Activated naive CD8-positive, alpha-beta T cell treated with anti-CD3 and anti-CD28 coated beads, Interleukin-2, amount 50 U/mL, for 16 hours (primary cell): ENCODE data around the gene TRMO.

ENCODE experiments used
- DNase-seq: peaks from one replicate; pipeline ENCODE4 v3.0.0-alpha.2; 2020; ENCODE audit warnings: low read depth, low spot score

TRMO gene

DNA sequence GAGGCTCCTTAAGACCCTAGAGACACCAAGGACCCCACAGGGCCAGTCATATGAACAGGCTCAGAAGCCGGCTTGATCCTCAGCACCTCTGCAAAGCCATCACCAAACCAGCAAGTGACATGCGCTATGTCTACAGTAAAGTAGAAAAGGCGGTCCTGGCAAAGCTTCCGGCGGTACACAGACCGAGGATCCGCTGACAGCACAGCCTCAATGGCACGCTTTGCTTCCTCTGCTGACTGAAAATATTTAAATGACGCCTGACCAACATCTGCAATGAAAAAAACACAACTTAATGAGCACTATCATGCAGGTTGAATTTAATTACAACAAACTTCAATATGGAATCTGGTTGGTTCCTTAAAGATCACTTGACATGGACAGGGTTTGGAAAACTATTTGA lies 17.6 kb downstream of the TRMO start:
- no peak for DNase-seq

DNA sequence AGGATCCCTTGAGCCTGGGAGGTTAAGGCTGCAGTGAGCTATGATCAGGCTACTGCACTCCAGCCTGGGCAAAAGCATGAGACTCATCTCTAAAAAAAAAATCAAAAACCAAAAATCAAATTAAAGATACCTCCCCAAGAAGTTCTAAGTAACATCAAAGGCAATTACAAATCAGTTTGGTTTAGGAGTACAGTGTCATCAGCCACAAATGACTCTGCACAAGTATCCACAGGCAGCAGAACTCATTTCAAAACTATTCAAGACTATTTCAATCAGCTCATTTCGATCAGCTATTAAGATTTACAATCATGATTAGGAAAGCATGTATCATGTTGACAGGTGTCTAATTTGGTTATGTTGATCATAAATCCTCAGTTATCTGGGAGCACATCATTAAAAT lies 19.1 kb downstream of the TRMO start:
- no peak for DNase-seq

DNA sequence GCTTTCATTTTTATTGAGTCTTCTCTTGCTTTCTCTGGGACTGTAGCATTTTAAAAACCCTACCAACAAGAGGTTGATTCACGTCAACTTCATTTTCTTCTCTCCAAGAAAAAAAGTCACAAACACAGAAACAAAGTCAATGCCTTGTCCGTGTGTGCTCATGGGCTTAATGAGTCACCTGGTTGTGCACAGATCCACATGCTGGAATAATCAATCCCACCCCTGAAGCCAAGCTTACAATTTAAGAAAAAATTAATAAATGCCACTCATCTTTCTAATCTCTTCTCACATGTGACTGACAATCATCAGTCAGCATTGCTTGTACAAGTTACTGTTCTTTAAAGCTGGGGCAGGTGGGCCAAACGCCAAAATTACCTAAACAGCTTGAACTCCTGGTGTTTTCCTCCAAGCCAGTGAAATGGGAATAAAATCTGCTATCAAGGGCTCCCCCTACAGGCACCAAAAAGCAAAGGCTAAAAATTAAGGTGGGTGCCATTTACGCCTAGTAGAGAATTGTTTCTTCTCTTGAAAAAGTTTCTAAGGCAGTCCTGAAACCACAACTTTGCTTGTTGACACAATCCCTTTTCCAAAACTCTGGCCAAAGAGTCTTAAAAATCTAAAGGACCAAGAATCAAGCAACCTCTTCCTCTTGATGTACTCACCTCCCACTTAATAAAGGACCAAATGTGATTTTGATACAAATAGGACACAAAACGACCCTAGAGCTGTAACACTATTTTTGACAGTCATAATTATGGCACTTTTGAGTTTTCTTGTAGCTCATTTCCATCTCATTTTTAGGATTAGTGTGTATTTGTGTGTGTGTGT lies 21.3 kb downstream of the TRMO start:
- DNase-seq = no peak

DNA sequence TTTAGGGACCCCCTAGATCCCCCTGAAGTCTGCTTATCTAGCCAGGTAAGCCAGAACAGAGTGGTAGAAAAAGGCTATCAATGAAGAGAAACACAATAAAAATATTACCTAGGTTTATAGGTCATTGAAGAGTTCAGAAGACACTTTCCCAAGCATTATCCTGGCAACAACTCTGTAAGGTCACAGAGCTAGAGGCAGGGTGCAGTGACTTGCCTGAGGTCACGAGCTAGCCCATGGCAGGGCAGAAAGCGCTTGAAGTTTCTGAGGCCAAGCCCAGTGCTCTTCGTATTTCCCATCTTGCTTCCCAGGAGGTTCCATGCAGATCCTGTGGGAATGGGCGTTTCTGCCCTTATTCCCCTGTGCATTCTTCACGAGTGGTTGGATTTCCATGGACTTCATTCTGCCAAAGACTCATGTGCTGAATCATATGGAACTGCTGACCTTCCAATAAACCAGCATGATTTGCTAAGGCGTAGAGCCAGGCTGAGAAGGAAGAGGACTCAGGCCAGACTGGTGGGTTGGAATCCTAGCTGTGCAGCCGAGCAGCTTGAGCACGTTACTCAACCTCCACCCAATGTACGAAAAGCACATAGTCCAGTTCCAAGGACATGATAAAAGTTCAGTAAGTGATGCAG lies 22.1 kb downstream of the TRMO start:
- DNase-seq = no peak

DNA sequence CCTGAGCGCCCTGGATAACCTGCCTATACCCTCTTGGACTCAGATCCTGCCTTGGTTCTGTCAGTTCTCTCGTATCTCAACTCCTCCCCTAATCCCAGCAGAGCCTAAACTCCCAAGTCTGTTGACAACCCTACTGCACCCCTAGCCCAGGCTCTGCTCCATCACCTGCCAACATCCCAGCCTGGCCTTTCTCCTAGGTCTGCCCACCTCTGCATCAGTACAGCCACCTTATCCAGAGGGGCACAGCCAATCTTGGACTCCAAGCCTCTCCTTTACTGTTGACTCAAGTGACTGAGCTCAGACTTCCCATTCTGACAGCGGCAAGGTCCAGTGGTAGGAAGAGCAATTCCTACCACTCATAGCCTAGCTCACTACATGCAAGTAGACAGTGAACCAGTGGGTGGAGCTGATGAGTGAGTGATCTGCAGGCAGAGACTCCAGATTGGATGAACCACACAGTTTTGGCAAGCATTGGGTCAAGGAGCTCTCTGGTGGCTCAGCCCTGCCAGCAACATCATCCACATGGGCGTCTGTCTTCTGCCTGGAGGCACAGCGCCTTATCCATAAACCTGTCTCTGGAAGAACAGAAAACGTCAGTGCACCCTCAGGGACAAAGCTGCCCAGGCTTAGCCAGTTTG lies 26.5 kb downstream of the TRMO start:
- no peak for DNase-seq

DNA sequence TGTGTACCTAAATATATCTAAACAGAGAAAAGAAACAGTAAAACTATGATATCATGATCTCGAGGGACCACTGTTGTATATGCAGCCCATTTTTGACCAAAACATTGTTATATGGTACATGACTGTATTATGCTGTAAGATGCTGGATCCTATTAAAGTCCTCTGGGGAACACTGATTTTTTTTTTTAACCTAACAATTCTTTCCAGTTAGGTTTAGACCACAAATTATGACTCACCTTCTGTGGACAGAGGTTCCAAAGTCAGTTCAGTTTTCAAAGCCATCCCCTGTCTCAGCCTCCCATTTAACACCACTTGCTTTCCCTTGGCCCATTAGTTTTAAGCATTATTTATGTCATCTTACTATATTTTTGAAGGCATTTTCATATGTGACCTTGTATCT lies 27.1 kb downstream of the TRMO start:
- DNase-seq = no peak

DNA sequence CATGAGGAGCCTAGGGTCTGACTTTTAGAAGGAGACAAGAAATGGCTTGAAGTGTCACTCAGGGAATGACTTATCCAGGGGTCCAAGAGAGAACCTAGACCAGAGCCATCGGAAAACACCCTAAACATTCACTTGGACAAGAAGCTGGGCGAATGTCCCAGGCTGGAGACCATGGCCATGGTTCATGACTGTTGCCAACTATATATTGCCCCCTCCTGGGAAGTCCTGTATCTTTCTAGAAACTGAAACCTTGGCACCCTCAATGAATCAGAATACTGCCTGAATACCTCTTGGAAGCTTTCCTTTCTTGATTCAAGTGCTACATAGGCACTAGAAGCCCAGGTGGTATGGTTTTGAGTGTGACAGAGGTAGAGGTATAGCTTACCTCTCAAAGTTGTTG lies 29.9 kb downstream of the TRMO start:
- no peak for DNase-seq

DNA sequence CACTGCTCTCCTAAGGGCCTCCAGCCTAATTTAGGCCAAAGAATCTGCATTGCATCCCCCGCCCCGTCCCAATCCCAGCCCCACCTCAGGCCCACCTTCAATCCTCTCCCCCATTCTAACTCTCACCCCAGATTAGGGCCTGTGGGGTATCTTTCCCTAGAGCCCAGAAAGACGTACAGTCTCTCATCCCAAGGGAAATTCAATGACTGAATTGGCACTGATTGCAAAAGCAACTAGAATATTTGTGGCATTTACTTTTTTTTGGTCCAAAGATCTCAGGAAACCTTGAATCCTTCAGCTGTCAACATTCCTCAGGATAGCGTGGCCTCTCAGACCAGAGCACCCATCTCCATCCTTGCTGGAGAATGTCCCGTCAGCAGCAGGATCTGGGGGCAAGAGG lies 30.6 kb downstream of the TRMO start:
- no peak for DNase-seq

DNA sequence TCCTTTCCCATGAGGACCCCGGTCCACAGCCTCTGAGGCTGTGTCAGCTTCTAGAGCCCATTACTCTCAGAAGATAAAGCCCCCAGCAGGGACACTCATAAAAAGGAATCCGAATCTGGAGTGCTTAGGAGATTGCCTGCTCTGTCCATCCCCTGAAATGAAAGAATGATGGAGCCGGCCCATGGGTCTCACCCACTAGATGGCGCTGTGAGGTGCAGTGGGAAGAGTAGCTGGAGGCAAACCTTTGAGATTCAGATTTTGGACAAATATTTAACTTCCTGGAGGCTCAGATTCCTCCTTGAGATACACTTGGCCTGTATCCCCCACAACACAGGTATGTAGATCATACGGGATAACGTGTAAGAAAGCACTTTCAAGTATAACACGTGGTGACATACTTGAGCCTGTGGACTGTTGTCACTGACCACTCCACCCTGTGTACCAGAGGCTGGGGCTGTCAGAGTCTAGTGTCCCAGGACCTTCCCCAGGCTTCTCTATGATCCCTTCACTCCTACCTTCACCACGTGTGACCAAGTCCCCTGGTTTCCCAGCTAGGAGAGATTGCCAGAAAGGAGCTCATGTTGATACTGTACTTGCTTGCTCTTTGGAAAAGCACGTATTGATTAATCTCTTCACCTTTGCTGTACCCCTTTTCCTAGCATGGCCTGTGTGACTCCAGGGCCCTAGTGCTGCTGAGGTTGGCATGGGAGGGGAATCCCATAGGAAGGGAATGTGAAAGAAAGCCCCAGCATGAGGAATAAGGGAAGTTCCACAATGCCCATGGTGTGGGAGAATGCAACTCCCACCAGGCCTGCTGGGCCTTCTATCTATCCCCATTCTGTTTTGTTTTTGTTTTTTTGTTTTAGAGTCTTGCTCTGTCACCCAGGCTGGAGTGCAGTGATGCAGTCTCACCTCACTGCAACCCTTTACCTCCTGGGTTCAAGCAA lies 32.1 kb downstream of the TRMO start:
- DNase-seq = peak; percentile 20

DNA sequence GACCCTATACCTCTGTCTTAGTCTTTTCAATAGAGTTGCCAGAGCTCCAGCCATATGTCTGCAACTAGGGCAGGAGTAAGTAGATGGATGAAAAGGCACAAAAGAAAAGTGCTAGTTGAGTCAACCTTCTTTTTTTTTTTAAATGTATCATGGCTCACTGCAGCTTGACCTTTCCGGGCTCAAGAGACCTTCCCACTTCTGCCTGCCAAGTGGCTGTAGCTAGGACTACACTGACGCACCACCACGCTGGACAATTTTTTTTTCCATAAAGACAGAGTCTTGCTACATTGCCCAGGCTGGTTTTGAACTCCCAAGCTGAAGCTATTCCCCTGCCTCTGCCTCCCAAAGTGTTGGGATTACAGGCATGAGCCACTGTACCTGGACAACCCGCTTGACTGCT lies 42.0 kb downstream of the TRMO start:
- DNase-seq = no peak

DNA sequence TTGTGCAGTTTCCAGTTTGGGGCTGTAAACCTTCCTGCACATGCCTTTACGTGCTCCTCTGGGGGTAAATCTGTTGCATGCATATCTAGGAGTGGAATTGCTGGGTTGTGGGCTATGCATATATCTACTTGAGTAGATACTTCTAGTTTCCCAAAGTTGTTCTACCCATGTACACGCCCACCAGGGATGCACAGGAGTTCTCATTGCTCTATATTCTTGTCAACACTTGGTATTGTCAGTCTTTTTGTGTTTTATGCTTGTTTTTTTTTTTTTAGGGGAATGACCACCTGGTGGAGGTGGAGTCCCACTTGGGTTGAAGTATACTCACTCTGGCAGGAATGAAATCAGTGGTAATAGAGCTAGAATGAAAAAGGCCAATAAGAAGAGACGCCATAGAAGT lies 46.2 kb downstream of the TRMO start:
- DNase-seq = no peak

DNA sequence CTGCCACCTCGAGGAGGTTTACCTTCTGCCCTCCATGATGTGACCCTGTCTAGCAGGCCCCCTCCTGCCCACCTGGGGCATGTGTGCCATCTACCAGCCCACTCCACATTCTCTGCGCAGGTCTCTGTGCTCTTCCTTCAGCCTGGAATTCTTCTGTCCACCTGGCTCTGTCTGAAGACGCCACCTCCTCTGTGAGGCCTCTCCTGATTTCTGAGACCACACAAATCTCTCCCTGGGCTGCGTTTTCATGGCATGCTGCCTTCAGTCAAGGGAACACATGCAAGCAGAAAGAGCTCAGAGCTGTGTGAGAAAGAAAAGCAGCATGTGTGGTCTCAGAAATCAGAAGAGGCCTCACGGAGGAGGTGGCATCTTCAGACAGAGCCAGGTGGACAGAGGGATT lies 47.2 kb downstream of the TRMO start:
- DNase-seq = no peak

DNA sequence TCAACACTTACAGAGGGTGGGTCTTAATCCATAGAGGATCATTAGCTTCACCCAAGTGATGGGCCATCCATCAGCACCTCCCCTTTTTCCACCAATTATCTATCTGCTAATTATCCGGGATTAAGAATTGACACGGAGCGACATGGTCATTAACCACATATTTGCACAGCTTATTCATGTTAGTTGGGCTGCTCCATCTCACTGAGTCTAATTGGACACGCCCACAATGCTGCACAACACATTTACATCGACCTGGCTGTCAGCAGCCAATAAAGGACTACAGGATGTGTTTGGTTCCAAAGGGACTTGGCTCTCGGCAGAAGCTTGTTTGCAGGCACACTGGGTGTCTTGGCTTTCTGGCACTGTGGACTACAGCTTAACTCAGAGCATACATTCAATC lies 47.7 kb downstream of the TRMO start:
- no peak for DNase-seq

DNA sequence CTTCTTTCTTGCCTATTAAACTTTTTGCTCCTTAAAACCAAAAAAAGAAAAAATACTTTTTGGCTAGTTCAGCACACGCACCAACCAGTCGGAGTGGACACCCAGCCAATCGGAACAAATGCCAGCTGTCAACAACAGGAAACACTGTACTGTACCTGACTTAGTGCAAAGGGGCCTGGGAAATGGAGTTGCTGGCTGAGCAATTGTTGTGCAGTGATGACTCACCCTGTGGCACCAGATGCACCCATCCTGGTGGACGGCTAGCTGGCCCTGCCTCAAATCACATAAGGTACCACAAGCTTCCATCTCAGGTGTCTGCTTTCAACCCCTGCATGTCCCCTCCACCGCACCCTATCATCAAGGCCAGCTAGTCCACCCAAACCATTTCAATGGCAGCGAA lies 48.4 kb downstream of the TRMO start:
- no peak for DNase-seq

DNA sequence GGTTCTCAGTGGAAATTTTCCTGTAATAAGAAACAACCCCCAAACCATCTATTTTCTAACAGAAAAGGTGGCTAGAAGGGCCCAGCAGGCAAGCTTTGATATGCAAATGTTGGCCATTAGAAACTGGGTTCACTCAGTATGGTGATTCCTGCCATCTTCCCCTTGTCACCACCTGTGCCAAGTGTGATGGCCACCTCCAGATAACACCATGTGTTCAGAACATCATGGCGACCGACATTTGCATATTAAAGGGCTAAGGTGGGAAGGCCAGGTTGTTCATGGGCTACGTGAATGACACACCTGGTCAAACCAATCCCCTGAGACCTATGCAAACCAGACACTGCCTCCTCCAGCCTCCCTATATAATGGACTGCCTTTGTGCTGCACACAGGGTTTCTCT lies 48.9 kb downstream of the TRMO start:
- no peak for DNase-seq

DNA sequence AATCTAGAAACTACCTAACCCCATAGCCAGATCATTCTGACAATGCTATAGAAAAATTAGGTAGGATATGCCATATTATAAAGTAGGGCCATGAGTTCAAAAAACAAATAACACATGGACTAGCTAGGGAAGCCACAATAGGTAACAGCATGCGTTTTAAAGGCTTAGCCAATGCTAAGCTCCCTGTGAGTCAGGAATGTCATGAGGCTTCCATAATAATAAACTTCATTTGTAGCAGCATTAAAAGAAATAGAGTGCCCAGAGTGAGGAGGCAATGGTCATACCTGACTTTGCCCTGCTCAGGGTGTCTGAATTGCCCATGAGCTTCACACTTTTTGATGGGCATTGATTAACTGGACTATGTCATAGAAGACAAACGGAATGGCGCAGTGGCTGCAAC lies 53.4 kb downstream of the TRMO start:
- DNase-seq = no peak

DNA sequence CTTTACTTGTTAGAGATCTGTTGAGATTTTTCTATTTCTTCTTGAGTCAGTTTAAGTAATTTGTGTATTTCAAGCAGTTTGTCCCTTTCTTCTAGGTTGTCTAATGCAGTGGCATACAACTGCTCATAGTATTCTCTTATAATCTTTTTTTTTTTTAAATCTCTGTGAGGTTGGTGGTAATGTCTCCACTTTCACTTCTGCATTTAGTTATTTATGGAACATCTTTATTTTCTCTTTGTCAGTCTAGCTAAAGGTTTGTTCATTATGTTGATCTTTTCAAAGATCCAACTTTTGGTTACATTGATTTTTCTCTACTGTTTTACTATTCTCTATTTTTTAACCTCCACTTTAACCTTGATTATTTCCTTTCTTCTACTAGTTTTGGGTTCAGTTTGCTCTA lies 55.5 kb downstream of the TRMO start:
- no peak for DNase-seq

DNA sequence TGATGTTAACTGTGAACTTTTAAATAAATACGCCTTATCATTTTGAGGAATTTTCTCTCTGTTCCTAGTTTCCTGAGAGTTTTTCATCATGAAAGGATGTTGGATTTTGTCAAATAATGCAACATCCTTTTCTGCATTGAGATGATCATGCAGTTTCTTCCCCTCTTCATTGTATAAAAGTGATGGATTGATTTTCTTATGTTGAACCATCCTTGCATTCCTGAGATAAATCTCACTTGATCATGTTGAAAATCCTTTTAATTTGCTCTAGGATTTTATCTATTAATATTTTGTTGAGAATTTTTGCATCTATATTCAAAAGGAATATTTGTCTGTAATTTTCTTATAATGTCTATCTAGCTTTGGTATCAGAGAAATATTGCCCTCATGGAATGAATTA lies 56.0 kb downstream of the TRMO start:
- DNase-seq = no peak

DNA sequence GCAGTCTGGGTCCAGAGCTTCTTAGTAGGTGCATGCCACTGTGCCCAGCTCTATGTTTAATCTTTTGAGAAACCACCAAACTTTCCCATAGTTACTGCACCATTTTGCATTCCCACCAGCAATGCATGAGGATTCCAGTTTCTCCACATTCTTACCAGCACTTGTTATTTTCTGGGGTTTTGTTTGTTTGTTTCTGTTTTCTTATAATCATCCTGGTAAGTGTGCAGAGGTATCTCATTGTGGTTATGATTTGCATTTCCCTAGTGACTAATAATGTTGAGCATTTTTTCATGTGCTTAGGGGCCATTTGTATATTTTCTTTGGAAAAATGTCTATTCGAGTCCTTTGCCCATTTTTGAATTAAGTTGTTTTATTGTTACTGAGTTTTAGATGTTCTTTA lies 57.9 kb downstream of the TRMO start:
- DNase-seq = no peak

DNA sequence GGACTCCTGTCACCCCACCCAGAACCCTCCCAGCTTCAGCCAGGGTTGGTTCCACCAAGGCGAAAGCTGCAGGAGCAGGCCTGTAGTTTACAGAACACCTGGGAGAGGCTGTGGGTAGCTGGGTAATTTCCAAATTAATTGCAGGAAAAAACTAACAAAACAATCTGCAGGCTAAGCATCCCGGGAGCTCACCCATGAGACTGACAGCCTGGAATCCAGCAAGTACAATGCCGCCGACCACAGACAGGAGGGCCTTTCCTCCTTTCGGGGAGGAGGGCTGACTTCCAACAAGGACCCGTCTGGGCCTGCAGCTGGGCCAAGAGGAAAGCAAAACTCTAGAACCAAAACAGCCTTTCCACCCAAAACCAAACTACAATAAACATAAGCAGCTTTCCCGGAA lies 59.0 kb downstream of the TRMO start:
- DNase-seq = no peak

DNA sequence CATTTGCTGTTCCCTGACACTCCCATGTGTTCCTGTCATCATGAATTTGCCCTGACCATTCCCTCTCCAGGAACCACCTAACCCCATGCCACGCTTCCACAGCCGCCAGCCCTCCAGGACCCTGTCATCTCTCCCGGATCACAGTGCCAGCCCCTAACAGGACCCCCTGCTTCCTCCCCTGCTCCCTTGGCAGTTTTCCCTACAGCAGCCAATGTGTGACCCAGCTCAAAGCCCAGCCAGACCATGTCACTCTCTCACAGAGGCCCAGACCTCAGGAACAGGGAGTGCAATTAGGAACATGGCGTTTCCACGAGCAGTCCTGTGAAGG lies 61.2 kb downstream of the TRMO start:
- no peak for DNase-seq
